Gastroesophageal sphincter (tissue), 3 donors: ENCODE results near the gene MLH3.

Experiments
- CTCF ChIP-seq, 4 experiments: fragments of 200-600 bp in 2 of 4; fragments of 450-650 bp in 2 of 4; sonication (generic) in 1 of 4; IDR thresholded peaks; one replicate each; pipeline ENCODE4 v1.5.1; 2017 to 2019; ENCODE audit warnings: antibody characterized with exemption in 4 of 4, mild to moderate bottlenecking in 2 of 4, moderate library complexity in 2 of 4
- EP300 ChIP-seq: sonication (generic); formaldehyde crosslinking; IDR thresholded peaks from one replicate; pipeline ENCODE4 v1.6.1; 2017; ENCODE audit warnings: antibody characterized with exemption, mild to moderate bottlenecking

GRCh38 chr14:75048101-75048500 lies 3.2 kb downstream of the MLH3 start:
- TF ChIP-seq EP300 (no peak), CTCF (IDR thresholded peaks at IDR 0.05) (no peak)
